Measurements from ENCODE around the gene CAMLG. TPM values are rescaled to one million over a fixed set of nuclear protein-coding genes. Genes with fewer than 3 reads are reported as not detected.
A peak's percentile ranks its signal among the peaks of the same experiment; 100 is the strongest.

Gene CAMLG
- total RNA-seq, 1 donor from 2014 or later = 48.8 TPM

DNA sequence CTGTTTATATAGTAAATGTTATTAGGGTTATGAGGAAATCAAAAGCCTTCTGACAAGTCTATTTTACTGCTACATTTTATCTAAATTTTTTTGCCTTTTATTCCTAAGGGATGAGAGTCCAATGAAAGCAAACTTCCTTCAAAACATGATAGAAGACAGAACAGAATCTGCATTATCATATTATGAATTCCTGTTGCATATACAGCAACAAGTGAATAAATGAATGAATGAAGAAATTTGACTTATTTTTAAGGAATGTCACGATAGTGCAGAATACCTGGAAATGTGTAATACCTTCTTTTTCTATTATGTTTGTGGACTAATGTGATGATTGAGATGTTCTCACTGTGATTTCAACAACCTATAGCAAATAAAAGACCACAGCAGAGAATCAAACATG is 13.5 kb upstream of the CAMLG start:
- Mint-ChIP-seq H3K4me1 (no peaks in the 10 kb centered on the region), H3K36me3 (peaks cover 9% of the 10 kb centered on the region), H3K27me3 (ENCODE audit: low read depth) (no peaks in the 10 kb centered on the region), H3K9me3 (no peaks in the 10 kb centered on the region), H3K27ac (no peak overlapping the region), H3K4me3 (no peak overlapping the region)
- no peak for TF ChIP-seq CTCF (IDR thresholded peaks at IDR 0.05; ENCODE audit: unreplicated experiment)
- no peak for DNase-seq (ENCODE audit: low spot score in 2 of 2, unreplicated experiment in 2 of 2)

DNA sequence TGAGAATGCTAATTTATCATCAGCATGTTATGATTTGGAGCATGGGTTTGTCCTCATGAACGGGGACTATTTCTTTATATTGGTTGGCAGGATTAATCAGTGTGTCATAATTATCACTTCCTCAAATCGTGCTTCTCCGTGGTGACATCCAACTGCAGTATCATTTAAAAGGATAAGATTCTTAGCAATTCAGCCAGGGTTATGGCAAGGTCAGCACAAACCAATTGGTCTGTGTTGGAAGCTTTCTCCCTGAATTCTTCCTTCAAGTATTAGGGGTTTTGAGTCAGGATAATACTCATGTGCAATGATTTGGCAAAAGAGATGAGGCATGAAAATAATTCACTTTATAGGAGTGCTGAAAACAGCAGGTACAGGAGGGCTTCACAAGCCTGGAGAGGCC is 5.5 kb upstream of the CAMLG start:
- Mint-ChIP-seq H3K4me3 (no peak overlapping the region), H3K9me3 (no peaks in the 10 kb centered on the region), H3K36me3 (no peaks in the 10 kb centered on the region), H3K4me1 (no peaks in the 10 kb centered on the region), H3K27ac (no peak overlapping the region), H3K27me3 (ENCODE audit: low read depth) (no peaks in the 10 kb centered on the region)
- no peak for TF ChIP-seq CTCF (IDR thresholded peaks at IDR 0.05; ENCODE audit: unreplicated experiment)
- DNase-seq (ENCODE audit: low spot score in 2 of 2, unreplicated experiment in 2 of 2) = no peak

DNA sequence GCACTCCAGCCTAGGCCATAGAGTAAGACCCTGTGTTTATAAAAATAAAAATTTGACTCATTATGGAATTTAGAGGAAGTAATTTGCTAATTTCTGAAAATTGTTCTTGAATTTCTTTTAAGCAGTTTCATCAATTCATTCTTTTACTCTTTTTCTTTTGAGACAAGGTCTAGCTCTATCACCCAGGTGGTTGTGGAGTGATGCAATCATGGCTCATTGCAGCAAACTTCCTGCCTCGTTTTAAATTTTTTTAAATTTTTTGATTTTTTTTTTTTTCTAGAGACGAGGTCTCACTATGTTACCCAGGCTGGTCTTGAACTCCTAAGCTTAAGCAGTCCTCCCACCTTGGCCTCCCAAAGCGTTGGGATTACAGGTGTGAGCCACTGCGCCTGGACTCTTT is 3.1 kb upstream of the CAMLG start:
- Mint-ChIP-seq H3K4me3 (no peak overlapping the region), H3K4me1 (peaks cover 11% of the 10 kb centered on the region), H3K27me3 (ENCODE audit: low read depth) (no peaks in the 10 kb centered on the region), H3K27ac (no peak overlapping the region), H3K36me3 (no peaks in the 10 kb centered on the region), H3K9me3 (no peaks in the 10 kb centered on the region)
- no peak for DNase-seq (ENCODE audit: low spot score in 2 of 2, unreplicated experiment in 2 of 2)
- TF ChIP-seq CTCF (IDR thresholded peaks at IDR 0.05; ENCODE audit: unreplicated experiment) = no peak

DNA sequence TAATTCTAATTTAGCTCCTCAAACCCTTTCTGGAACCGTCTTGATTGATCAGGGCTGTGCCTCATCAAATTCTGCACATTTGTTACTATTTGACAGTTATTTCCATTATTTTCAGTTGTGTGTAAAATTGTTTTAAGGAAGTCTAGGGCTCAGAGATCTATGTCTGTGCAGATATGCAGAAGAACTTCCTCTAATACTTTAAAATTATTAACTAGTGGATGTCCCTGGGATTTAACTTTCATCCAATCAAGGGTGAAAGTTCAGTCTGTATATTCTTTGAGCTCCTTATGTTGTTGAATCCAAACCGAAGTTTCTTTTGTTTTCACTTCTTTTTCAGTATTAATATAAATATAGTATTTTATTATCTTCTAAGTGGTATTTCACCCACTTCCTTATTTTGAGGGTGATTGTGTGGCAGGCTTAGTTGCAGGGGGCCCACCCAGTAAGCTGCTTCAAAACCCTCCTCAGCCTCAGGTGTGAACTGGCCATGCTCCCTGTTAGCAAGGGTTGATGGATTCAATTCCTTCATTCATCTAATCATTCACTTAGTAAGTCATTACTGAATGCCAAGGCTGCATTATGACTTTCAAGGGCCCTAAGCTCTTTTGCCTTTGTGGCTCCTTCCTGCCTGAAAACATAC is 2.1 kb upstream of the CAMLG start:
- Mint-ChIP-seq H3K4me1 (peaks cover 14% of the 10 kb centered on the region), H3K36me3 (peaks cover 3% of the 10 kb centered on the region), H3K27me3 (ENCODE audit: low read depth) (no peaks in the 10 kb centered on the region), H3K27ac (no peak overlapping the region), H3K4me3 (no peak overlapping the region), H3K9me3 (no peaks in the 10 kb centered on the region)
- DNase-seq (ENCODE audit: low spot score in 2 of 2, unreplicated experiment in 2 of 2) = no peak
- no peak for TF ChIP-seq CTCF (IDR thresholded peaks at IDR 0.05; ENCODE audit: unreplicated experiment)

DNA sequence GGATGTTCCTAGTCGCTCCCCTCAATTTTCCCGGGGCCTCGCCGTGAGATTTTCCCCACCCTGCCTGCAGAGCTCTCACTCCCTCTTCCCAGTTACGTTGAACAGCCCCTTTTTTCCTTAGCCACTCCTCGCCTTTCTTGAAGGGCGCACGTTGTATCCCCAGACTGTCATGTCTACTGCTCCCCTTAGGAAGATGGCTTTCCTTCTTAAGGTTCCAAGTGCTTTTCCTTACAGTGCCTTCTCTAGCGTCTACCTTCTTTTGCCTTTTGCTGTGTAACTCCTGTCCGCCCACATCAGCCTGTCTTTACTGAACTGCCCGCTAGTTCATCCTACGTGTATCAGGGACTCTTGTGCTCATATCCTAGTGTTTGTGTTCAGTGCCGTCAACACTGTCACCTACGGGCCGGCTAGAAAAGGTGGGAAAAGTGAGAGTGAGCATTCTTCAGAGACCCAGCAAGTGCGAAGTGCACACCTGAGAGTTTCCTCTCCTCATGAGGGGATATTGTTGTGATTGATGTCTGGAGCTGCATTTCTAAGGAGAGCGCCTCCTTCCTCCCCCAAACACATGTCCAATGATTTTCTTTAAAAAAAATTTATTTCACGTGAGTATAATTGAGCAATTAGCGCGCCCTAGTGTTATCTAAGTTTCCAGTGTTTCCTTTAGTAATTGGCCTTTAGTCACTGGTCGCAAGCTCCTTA is 764 bp downstream of the CAMLG start:
- no peak for TF ChIP-seq CTCF (IDR thresholded peaks at IDR 0.05; ENCODE audit: unreplicated experiment)
- H3K36me3 Mint-ChIP-seq = peaks cover 5% of the 10 kb centered on the region
- no peaks in the 10 kb centered on the region for H3K9me3 Mint-ChIP-seq
- peak overlapping the region; percentile 92 for H3K4me3 Mint-ChIP-seq
- no peak for DNase-seq (ENCODE audit: low spot score in 2 of 2, unreplicated experiment in 2 of 2)
- H3K27ac Mint-ChIP-seq = peak overlapping the region; percentile 94
- peaks cover 14% of the 10 kb centered on the region for H3K4me1 Mint-ChIP-seq
- no peaks in the 10 kb centered on the region for H3K27me3 Mint-ChIP-seq (ENCODE audit: low read depth)
